Right lobe of liver (tissue), 4 donors: ENCODE measurements around the gene NDNF.

Experiments used
- POLR2A ChIP-seq: fragments of 450-650 bp; IDR thresholded peaks from one replicate; pipeline ENCODE4 v1.6.1; 2017; ENCODE audit warnings: antibody characterized with exemption, mild to moderate bottlenecking
- TF ChIP-seq, protein P1 (sequence below), 4 donors: fragments of 200-600 bp in 3 of 4; fragments of 450-650 bp in 1 of 4; IDR thresholded peaks; one replicate each; pipeline versions ENCODE4 v1.5.1 to v1.8.0; 2016 to 2022; ENCODE audit warnings: antibody characterized with exemption in 4 of 4, mild to moderate bottlenecking in 2 of 4
- donor health status: DM: no; HTN: no; CAD: no.
- donor health status: DM: no; HTN: no; CAD: no.
- donor health status: DM: no; HTN: yes; CAD: no.

- TF ChIP-seq, protein P1, sequence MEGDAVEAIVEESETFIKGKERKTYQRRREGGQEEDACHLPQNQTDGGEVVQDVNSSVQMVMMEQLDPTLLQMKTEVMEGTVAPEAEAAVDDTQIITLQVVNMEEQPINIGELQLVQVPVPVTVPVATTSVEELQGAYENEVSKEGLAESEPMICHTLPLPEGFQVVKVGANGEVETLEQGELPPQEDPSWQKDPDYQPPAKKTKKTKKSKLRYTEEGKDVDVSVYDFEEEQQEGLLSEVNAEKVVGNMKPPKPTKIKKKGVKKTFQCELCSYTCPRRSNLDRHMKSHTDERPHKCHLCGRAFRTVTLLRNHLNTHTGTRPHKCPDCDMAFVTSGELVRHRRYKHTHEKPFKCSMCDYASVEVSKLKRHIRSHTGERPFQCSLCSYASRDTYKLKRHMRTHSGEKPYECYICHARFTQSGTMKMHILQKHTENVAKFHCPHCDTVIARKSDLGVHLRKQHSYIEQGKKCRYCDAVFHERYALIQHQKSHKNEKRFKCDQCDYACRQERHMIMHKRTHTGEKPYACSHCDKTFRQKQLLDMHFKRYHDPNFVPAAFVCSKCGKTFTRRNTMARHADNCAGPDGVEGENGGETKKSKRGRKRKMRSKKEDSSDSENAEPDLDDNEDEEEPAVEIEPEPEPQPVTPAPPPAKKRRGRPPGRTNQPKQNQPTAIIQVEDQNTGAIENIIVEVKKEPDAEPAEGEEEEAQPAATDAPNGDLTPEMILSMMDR (IDR thresholded peaks at IDR 0.05): no peak
- no peak for TF ChIP-seq POLR2A
Measured at GRCh38 chr4:121041307-121042090, 30.8 kb downstream of the NDNF start.
